MCF 10A (cell line): ENCODE data around the gene MAN2C1. TPM values are rescaled to one million over a fixed set of nuclear protein-coding genes. Genes with fewer than 3 reads are reported as not detected.

Experiments
- BruUV-seq: library from RNA; stranded (reverse); fragments of 400-500 nt; replicated peaks from 2 replicates; lab custom pipeline; 2021; lab: Mats Ljungman, UMichigan
- CTCF ChIA-PET: fragments of 300-600 bp; sonication (Branson Sonifier 250); formaldehyde crosslinking; extraction: SDS; loops from one replicate; lab custom pipeline; 2021; ENCODE audit warnings: antibody characterized with exemption, inconsistent platforms; lab: Yijun Ruan, JAX
- POLR2A ChIA-PET: fragments of 300-600, 350-650 bp; sonication (Branson Sonifier 250); formaldehyde crosslinking; extraction: SDS; loops from one replicate; lab custom pipeline; 2020; ENCODE audit warnings: antibody characterized with exemption, inconsistent platforms; lab: Yijun Ruan, JAX
- DNase-seq: peaks from one replicate; pipeline ENCODE4 v3.0.0-alpha.2; 2018; ENCODE audit not compliant: unreplicated experiment
- H3K27ac Mint-ChIP-seq: one replicate; pipeline ENCODE4 v1.8.0; 2022; ENCODE audit warnings: mild to moderate bottlenecking, low read depth, mixed read lengths; ENCODE audit not compliant: unreplicated experiment
- H3K27me3 Mint-ChIP-seq: one replicate; pipeline ENCODE4 v1.8.0; 2022; ENCODE audit warnings: mixed read lengths; ENCODE audit not compliant: insufficient read depth, unreplicated experiment
- H3K36me3 Mint-ChIP-seq: one replicate; pipeline ENCODE4 v1.8.0; 2022; ENCODE audit warnings: mild to moderate bottlenecking, moderate library complexity, mixed read lengths; ENCODE audit not compliant: insufficient read depth, unreplicated experiment
- H3K4me1 Mint-ChIP-seq: one replicate; pipeline ENCODE4 v1.8.0; 2022; ENCODE audit warnings: mixed read lengths; ENCODE audit not compliant: insufficient read depth, unreplicated experiment
- H3K4me3 Mint-ChIP-seq: one replicate; pipeline ENCODE4 v1.8.0; 2022; ENCODE audit warnings: mild to moderate bottlenecking, moderate library complexity, mixed read lengths; ENCODE audit not compliant: unreplicated experiment
- H3K9me3 Mint-ChIP-seq: one replicate; pipeline ENCODE4 v1.8.0; 2022; ENCODE audit warnings: mixed read lengths; ENCODE audit not compliant: unreplicated experiment
- intact Hi-C: fragments of 100-400 bp; cut with micrococcal nuclease; formaldehyde crosslinking; loops from 2 replicates; pipeline ENCODE4 v1.14.1; 2022
- total RNA-seq: library from RNA; stranded (reverse); gene quantifications from 2 replicates; pipeline ENCODE4 v1.2.3, GENCODE V29; 2022
- TF ChIP-seq, protein P1 (sequence below): fragments of 200-600 bp; IDR thresholded peaks from one replicate; pipeline ENCODE4 v1.8.0; 2022; ENCODE audit warnings: antibody characterized with exemption, mild to moderate bottlenecking; ENCODE audit not compliant: unreplicated experiment

MAN2C1 gene
- total RNA-seq, 1 experiment from 2014 or later = 163 TPM

GRCh38 chr15:75357976-75358673 lies 10.3 kb downstream of the MAN2C1 start:
- ChIA-PET POLR2A (interaction anchor here (0.5 kb wide), 1 partner anchor 268 kb away, joined by 3 read pairs; no protein-coding TSS in a partner anchor), CTCF (no interaction called here)
- no peak overlapping the region for H3K27ac Mint-ChIP-seq
- no peaks in the 10 kb centered on the region for H3K27me3 Mint-ChIP-seq
- H3K9me3 Mint-ChIP-seq = no peaks in the 10 kb centered on the region
- no peaks in the 10 kb centered on the region for H3K4me1 Mint-ChIP-seq
- H3K4me3 Mint-ChIP-seq = no peak overlapping the region
- peaks cover 46% of the 10 kb centered on the region for H3K36me3 Mint-ChIP-seq
- no TSS peak for BruUV-seq
- TF ChIP-seq, protein P1, sequence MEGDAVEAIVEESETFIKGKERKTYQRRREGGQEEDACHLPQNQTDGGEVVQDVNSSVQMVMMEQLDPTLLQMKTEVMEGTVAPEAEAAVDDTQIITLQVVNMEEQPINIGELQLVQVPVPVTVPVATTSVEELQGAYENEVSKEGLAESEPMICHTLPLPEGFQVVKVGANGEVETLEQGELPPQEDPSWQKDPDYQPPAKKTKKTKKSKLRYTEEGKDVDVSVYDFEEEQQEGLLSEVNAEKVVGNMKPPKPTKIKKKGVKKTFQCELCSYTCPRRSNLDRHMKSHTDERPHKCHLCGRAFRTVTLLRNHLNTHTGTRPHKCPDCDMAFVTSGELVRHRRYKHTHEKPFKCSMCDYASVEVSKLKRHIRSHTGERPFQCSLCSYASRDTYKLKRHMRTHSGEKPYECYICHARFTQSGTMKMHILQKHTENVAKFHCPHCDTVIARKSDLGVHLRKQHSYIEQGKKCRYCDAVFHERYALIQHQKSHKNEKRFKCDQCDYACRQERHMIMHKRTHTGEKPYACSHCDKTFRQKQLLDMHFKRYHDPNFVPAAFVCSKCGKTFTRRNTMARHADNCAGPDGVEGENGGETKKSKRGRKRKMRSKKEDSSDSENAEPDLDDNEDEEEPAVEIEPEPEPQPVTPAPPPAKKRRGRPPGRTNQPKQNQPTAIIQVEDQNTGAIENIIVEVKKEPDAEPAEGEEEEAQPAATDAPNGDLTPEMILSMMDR = no peak
- DNase-seq = no peak
- intact Hi-C loops = no loop called here

GRCh38 chr15:75356517-75356916 lies 11.9 kb downstream of the MAN2C1 start:
- ChIA-PET CTCF (interaction anchor here (0.6 to 3.1 kb wide), 2 partner anchors 11 to 41 kb away, joined by 3 to 11 read pairs; partner anchors contain the start of gene MAN2C1), POLR2A (interaction anchor here (1.5 kb wide), 1 partner anchor 10 kb away, joined by 3 read pairs; no protein-coding TSS in a partner anchor)
- TF ChIP-seq, protein P1 = no peak
- H3K9me3 Mint-ChIP-seq = no peaks in the 10 kb centered on the region
- no peaks in the 10 kb centered on the region for H3K27me3 Mint-ChIP-seq
- no peak for DNase-seq
- no peak overlapping the region for H3K4me3 Mint-ChIP-seq
- no peaks in the 10 kb centered on the region for H3K4me1 Mint-ChIP-seq
- intact Hi-C loops = no loop called here
- no peak overlapping the region for H3K27ac Mint-ChIP-seq
- peaks cover 41% of the 10 kb centered on the region for H3K36me3 Mint-ChIP-seq
- BruUV-seq = no TSS peak

- BruUV-seq = no TSS peak
- Mint-ChIP-seq H3K4me1 (no peaks in the 10 kb centered on the region), H3K27me3 (no peaks in the 10 kb centered on the region), H3K36me3 (peaks cover 46% of the 10 kb centered on the region), H3K27ac (no peak overlapping the region), H3K9me3 (no peaks in the 10 kb centered on the region), H3K4me3 (no peak overlapping the region)
- DNase-seq = no peak
- CTCF ChIA-PET = interaction anchor here (3.1 kb wide), 1 partner anchor 11 kb away, joined by 11 read pairs; the partner anchor contains the start of gene MAN2C1
- POLR2A ChIA-PET = interaction anchor here (1.5 kb wide), 1 partner anchor 11 kb away, joined by 3 read pairs; no protein-coding TSS in a partner anchor
- intact Hi-C loops = no loop called here
- TF ChIP-seq, protein P1 = no peak
Measured at GRCh38 chr15:75356006-75356405, 12.4 kb downstream of the MAN2C1 start.

- Mint-ChIP-seq H3K36me3 (peaks cover 48% of the 10 kb centered on the region), H3K4me1 (no peaks in the 10 kb centered on the region), H3K9me3 (no peaks in the 10 kb centered on the region), H3K27ac (no peak overlapping the region), H3K4me3 (no peak overlapping the region), H3K27me3 (no peaks in the 10 kb centered on the region)
- TF ChIP-seq, protein P1 = no peak
- no TSS peak for BruUV-seq
- POLR2A ChIA-PET = interaction anchor here (1.5 kb wide), 1 partner anchor 11 kb away, joined by 3 read pairs; no protein-coding TSS in a partner anchor
- intact Hi-C loops = no loop called here
- DNase-seq = no peak
- CTCF ChIA-PET = interaction anchor here (3.1 kb wide), 1 partner anchor 12 kb away, joined by 11 read pairs; the partner anchor contains the start of gene MAN2C1
Measured at GRCh38 chr15:75355369-75355768, 13.0 kb downstream of the MAN2C1 start.
